Measurements from ENCODE around the gene JARID2.
"Not testable (repeated sequence)": the region's sequence is repeated elsewhere in the genome, so short reads cannot be mapped to it uniquely, and the experiment has no call there.

JARID2 gene

DNA sequence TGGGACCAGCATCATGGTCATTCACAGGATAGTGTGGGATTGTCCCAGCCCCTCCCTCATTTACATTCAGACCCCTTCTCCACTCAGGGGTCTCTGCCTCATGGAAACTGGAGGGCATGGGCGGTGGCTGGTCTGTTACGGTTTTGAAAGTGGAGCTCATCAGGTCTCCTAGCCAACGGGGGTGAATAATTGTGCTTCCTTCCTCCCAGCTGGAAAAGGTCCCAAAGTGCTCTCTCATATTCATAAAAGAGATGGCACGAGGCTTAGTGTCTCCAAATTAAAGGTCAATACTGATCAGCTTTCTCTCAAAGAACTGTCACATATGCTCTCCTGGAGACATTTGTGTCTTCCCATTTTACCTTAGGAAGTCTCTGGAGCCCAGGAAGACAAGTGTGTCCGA lies 19.9 kb downstream of the JARID2 start:
- DNase-seq: no peak

DNA sequence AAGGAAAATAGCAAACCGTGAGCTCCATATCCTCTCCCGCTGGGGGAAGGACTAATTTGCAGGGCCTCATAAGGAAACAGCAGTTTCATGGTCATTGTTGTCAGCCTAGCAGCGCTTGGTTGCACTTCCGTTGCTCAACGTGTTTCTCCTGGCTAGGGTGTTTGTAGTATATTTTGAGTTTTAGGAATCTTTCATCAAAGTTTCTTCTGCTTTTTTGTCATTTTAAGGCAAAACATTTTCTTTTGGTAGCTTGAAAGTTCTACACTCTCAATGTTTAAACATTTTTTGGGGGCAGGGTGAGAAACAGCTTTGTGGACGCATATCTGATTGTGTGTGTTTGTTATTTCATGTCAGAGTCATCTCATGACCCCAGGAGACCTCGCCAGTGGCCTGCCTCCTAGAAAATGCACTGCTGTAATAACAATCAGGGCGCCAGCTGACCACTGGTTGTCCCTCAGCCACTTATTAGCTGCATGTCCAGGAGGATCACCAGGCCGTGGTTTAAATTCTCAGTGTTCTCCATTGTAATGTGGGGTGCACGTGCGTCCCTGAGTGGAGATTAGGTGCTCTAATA lies 20.6 kb downstream of the JARID2 start:
- no peak for DNase-seq

DNA sequence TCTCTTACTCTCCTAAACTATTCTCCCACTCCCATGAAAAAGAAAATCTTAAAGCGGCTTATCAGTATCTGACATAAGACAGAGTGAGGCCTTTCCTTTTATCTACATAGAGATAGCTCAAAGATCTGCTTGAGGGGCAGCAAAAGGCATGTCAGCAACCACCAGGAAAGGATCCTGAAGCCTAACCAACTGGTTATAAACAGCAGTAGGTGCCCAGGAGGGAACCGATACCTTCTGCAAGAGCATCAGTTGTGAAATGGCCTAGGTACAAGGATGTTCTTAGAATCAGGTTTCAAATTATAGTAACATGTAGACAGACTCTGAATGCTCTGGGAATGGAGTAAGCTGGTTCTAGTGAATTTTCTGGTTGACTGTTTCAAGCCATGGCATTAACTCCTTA lies 21.4 kb downstream of the JARID2 start:
- DNase-seq: no peak

DNA sequence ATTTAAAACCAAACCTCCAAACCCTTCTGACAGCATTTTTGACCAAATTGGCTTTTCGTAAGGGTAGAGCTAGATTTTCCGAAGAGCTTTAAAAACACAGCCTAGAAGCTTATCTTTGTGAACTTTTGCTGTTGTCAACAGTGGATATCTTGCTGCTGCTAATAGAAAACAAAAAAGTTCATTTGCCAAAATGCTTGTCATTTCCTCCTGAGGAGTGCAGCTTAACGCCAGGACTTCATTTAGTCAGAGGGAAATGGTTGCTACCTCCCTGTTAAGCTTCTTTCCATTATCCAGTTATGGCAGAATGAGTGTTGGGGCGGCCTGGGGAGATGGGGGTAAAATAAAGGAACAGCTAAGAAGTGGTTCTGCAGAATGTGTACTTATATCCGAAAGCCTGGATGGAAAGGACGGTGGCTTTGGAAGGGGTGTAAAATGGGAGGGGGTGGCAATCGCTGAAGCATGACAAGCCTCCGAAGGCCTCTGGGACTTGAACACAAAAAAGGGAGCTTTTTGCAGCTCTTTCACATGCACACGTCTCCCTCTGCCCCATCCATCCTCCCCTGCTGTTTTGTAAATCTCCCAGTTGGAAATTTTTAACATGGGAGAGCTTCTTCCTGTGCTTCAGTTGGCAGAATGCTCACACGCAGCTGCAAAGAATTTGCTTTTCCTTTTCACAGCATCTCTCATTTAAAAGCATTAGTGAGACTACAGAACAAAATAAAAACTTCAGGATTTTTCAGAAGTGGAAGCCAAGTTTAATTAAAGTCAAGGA lies 22.5 kb downstream of the JARID2 start:
- no peak for DNase-seq

DNA sequence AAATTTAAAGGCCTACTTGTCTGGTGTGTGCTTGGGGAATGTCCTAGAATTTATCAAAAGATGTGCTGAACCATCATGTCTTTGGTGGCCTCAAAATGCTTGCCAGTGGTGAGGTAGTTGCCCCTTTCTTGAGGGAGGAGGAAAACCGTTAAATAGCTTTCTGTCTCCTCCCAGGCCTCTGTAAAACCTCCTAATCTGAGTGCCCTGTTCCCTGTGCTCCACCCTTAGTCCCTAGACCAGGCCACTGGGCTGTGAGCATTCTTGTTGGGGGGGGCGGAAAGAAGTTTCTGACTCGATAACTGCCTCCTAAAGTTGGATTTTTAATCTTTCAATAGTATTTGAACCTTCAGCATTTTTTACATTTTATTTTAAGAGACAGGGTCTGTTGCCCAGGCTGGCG lies 23.1 kb downstream of the JARID2 start:
- no peak for DNase-seq

DNA sequence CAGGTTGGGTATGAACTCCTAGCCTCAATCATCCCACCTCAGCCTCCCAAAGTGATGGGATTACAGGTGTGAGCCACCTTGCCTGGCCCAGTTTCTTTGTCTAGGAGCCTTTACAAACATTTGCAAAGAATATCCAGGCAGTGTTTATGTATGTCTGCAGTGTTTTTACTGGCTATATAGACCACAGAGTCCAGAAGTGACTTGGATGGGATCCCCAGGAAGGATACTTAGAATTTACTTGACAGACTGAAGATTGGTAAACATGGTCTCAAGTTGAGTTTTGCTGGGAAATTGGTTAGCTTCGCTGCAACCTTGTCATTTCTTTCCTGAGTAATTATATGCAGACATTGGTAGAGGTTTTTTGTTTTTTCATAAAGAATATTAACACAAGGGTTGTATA lies 23.8 kb downstream of the JARID2 start:
- no peak for DNase-seq

DNA sequence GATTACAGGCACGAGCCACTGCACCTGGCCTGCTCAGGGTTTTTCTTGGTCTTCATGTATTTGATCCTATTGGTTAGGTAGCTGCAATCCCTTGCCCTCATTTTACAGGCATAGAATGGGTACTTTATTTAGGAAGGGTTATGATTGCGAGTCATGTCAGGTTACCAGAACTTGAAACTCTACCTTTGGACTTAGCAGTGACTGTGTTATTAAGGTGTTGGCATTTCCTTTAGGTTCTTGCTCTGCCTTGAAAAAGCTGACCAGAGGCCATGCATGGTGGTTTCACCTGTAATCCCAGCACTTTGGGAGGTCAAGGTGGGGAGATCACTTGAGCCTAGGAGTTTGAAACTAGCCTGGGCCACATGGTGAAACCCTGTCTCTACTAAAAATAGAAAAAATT lies 24.5 kb downstream of the JARID2 start:
- no peak for DNase-seq

DNA sequence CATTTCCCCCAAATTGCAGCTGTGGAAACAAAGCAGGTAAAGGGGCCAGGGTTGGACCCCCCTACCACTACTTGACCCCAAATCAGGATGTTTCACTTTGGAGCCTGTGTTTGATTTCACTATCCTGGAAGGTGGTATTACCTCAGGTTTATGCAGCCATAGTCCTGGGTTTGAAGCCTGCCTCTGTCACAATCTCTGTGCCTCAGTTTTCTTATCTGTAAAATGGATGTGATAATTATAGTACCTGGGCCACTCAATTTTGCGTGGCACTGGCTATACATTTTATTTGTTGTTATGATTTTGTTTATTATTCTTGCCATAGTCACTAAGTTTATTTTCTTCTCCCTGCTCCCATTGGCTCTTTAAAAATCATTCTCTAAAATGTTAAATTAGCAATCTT lies 26.7 kb downstream of the JARID2 start:
- no peak for DNase-seq

DNA sequence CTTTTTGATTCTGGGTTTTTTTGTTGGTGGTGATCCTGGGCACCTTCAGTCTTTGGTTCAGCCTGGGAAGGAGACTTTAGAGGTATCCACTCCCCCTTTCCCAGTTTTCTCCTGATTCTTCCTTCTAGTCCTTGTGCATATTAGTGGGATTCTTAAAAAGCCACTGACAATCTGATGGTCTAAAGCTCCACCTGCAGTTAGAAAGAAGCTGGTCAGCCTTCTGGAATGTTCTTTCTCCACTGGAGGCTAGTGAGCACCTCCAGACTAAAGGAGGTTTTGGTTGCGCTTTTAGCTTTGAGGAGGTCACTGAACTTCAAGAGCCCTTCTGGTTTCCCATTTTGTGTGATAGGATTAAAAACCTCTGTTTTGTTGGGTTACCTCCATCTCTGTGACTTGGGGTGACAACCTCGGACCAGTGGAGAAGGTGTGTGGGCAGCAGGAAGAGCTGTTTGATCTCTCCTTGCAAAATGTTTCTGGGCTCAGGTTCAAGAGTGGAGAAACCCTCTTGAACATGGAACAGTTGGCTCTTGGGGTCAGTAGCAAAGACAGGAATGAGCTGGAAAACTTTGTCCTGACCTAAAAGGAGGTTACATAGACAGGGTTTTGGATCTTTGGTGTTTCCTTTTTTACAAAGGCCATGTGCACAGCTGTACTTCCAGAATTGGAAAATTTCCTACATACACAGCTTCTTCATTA lies 29.0 kb downstream of the JARID2 start:
- no peak for DNase-seq

DNA sequence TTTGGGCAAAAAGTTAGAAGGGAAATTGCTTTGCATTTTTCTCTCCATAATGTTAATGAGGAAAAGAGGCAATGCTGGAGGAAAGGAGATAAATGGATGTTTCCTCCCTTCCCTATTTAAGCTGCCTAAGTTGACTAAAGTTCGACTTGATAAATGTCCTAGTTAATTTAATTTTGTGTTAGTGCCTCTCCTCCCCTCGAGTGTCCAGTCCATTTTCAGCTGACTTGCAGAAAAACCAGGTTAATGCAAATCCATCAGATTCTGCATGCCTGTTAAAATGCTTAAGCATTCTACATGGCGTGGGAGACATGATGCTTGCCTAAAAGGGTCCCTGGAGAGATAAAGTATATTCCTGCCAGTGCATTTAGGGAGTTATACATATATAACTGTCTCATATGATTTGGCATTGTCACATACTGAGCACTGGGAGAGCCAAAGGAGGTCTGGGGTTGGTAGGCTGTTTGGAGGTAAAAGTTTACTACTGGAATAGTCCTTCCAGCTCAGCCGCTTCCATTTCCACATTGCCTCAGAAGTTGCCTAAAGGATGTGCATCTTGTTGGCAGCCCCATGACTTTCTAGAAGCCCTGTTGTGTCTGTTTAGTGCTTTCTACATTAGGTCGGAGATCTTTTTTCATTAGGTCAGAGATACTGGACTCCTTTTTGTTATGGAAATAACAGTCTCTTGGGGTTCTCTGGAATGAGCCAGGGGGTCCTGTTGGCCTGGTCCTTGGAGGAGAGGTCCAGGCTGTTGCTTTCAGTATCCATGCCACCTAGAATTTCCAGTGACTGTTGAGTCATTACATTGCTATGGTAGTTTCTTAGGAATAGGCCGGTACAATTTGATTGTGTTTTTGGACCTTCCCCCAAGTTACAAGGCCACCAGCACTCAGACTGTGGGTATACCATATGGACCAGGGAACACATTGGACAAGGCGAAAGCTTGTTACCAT lies 30.4 kb downstream of the JARID2 start:
- DNase-seq: no peak

DNA sequence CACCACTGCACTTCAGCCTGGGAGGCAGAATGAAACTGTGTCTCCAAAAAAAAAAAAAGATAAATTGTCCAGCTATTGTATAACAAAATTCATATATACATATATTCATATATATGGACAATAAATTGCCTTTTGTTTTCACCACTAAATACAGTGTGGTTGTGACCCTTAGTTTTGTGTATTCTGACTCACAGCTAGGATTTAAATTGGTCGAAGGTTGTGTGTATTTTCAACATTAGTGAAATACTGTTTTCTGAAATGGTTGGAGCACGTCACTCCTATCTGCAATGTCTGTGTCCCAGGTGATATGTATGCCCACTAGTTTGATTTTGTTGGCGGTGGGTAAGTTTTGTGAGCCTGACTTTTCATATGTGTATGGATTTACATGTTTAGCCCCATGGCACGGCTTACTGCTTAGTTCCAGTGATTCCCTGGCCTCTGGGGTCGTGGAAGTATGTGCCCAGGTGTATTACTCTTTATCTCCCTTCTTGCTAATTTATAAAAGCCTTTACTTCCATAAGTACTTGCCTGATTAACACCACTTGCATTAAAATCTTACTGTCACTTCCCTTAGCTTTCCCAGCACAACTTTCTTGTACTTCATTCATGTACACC lies 33.3 kb downstream of the JARID2 start:
- DNase-seq: no peak

DNA sequence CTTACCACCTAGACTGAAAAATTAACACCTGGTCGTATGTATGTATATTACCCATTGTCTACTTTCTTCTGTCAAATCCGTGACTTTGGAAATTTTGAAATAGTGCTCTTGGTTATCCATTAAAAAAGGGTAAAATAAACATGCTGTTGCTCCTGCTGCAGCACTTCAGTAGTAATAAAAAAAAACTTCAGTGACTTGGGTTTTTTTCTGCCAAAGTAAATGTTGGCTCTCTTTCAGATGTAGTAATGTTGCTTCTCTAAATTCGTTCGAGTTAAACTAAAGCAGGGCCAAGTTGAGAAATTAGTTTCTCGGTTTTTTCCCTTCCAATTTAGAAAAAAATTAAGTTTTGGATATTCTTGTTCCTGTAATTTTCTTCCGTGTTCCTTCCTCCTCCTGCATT lies 34.2 kb downstream of the JARID2 start:
- no peak for DNase-seq

DNA sequence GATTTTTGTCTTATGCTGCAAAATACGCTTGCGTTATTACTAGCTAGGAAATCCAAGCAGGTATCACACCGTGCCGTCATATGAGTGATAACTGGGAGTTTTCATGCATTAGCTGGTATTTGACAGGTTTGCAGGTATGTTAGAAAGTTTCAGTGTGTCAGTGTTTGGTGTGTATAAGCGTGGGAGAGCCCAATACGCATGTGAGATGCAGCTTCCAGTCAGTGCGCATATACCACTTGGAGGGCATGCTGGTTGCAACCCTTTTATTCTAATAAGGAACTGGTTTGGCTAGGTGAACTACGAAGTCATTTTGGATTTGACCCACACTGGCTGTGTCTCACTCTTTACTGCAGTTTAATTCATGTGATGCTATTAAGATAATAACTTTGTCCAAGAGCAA lies 35.1 kb downstream of the JARID2 start:
- no peak for DNase-seq

DNA sequence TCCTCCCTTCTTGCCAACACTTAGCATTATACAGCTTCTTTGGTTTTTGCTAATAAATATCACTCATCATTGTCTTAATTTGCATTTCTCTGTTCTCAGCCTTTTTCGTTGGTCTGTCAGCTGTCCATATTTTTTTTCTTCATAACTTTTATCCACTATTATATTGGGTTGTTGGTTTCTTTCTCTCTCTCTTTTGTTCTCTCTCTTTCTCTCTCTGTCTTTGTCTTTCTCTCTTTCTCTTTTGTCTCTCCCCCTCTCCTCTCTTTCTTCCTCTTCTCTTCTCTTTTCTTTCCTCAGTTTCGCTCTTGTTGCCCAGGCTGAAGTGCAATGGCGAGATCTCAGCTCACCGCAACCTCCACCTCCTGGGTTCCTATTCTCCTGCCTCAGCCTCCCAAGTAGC lies 36.5 kb downstream of the JARID2 start:
- DNase-seq: no peak

DNA sequence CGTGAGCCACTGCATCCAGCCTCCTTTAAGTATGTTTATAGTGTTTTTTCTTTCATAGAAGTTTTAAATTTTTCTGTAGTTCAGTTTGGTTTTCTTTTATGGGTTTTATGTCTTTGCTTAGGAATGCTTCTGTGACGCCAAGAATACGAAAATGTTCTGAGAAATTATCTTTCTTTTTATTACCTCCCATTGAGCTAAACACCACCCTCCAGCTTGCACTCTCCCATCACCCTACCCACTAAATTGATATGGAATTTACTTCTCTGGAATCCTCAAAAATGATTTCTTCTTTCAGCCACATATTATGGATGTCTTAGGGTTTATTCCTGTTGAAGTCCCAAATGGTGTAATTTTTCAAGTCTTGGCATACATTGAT lies 38.1 kb downstream of the JARID2 start:
- no peak for DNase-seq

DNA sequence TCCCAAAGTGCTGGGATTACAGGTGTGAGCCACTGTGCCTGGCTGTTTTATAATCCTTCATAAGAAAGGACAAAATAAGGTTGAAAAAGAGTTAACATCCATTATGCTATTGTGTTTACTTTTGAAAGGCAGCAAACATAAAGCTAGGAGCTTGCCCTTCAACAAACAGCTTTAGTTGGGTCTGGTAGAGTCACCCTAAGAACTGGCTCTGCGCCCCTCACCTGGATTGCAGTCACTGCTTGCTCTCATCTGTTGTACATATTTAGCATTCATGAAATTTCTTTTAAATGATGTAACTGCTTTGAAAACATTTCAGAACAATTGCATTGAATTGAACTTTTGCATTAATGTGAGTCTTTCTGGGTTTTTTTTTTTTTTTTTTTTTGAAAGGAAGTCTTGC lies 38.9 kb downstream of the JARID2 start:
- DNase-seq: no peak

DNA sequence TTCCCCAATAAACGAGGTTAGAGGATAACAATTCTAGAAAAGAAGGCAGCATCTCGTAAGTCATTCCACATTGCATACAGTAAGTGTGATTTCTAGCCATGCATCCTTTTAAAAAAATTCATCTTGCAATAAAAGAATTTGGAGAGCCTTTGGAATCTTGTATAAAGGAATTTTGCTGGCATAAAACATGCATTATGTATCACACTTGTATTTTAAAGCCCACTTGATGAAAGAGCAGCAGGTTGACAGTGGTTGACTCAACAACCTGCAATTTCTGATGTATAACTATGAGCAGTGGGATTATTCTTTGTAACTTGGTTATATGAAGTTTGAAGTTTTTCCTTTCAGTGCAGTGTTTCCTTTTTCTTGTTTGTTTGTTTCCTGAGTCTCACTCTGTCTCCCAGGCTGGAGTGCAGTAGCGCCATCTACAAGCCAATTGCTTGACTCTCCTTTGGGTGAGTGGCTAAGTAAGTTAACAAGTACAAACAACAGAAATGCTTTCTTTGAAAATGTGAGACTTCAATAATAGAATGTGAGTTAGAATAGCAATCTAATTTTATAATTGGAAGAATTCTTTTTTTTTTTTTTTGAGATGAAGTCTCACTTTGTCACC lies 39.9 kb downstream of the JARID2 start:
- no peak for DNase-seq

DNA sequence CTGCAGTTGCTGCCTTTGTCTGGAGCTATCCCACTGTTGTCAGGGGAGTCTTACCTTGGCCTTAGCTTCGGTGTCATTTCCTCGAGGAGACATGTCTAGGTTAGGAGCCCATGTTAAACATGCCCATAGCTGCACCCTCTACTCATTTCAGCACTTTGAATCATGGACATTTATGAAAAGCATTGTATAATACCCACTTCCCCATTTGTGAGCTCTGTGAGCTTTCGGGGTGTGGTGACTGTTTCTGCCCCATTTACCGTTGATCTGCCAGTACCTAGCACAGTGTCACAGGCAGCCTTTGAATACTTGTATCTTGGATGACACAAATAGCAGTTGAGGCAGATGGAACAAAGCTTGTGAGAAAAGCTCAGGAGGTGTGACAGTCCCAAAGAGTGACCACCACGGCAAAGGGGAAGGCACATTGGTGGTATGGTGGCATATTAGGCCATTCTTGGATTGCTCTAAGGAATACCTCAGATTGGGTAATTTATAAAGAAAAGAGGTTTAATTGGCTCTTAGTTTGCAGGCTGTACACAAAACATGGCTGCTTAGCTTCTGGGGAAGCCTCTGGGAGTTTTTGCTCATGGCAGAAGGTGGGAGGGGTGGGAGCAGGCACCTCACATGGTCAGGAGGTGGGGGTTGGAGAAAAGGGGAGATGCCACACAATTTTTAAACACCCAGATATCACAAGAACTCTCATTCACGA lies 42.0 kb downstream of the JARID2 start:
- no peak for DNase-seq

DNA sequence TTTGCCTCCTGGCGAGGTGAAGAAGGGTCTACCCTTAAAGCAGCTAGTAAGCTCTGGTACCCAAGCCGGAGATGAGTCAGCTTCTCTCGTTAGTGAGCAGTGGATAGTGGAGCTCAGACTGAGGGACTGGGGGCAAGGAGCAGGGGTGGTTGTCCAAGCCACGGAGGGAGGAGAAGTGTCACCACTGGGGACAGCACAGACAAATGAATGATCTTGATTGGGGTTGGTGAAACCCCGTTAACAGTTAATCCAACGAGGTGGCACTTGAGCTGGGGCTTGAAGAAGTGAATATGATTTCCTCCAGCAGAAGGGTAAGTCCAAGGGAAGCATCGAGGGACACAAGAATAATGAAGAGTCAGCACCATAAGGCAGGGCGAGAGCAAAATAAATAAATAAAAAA lies 43.0 kb downstream of the JARID2 start:
- no peak for DNase-seq

DNA sequence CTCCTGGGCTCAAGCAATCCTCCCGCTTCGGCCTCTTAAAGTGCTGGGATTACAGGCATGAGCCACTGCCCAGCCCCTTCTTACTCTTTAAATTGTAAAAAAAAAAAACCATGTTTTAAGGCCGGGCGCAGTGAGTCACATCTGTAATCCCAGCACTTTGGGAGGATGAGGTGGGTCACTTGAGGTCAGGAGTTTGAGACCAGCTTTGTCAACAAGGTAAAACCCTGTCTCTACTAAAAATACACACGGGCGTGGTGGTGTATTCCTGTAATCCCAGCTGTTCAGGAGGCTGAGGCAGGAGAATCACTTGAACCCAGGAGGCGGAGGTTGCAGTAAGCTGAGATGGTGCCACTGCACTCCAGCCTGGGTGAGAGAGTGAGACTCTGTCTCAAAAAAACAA lies 43.6 kb downstream of the JARID2 start:
- DNase-seq: not testable (repeated sequence)

DNA sequence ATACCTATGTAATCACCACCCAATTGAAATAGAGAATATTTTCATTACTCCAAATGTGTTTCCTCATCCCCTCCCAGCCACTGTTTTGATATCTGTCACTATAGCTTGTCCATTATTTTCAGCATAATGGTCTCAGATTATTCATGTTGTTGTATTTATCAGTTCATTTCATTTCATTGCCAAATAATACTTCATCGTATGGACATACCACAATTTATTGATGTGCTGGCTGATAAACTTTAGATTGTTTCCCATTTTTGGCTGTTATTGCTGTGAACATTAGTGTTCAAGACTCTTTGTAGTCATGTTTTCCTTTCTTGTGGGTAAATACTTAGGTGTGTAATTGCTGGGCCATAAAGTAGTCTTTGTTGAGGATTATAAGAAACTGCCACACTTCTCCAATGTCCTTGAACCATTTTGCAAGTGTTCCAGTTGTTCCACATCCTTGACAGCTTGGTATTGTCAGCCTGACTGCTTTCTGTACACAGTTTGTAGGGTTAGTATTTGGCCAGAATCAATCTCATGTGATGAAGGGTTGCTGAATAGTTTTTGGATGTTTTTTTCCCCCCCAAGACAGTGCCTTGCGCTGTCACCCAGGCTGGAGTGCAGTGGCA lies 44.3 kb downstream of the JARID2 start:
- no peak for DNase-seq
